RWPE1 (cell line): ENCODE results near the gene VPS8.

ENCODE experiments used
- CTCF ChIA-PET: fragments of 350-600 bp; sonication (Branson Sonifier 250); formaldehyde crosslinking; extraction: SDS; loops from one replicate; lab custom pipeline; 2021; lab: Yijun Ruan, JAX
- POLR2A ChIA-PET: fragments of 400-600 bp; formaldehyde crosslinking; extraction: SDS; loops from one replicate; lab custom pipeline; 2020; ENCODE audit warnings: antibody characterized with exemption; ENCODE audit not compliant: low non-redundant PET; lab: Yijun Ruan, JAX
- DNase-seq: peaks from one replicate; pipeline ENCODE4 v3.0.0; 2012; ENCODE audit warnings: low spot score
- H3K27ac ChIP-seq: fragments of 450-650 bp; 2 replicates; pipeline ENCODE4 v1.5.1; 2017
- TF ChIP-seq, protein P1 (sequence below): fragments of 450-650 bp; conservative IDR thresholded peaks from 2 replicates; pipeline ENCODE4 v1.5.1; 2017; ENCODE audit warnings: low read depth, mild to moderate bottlenecking

VPS8 gene

DNA sequence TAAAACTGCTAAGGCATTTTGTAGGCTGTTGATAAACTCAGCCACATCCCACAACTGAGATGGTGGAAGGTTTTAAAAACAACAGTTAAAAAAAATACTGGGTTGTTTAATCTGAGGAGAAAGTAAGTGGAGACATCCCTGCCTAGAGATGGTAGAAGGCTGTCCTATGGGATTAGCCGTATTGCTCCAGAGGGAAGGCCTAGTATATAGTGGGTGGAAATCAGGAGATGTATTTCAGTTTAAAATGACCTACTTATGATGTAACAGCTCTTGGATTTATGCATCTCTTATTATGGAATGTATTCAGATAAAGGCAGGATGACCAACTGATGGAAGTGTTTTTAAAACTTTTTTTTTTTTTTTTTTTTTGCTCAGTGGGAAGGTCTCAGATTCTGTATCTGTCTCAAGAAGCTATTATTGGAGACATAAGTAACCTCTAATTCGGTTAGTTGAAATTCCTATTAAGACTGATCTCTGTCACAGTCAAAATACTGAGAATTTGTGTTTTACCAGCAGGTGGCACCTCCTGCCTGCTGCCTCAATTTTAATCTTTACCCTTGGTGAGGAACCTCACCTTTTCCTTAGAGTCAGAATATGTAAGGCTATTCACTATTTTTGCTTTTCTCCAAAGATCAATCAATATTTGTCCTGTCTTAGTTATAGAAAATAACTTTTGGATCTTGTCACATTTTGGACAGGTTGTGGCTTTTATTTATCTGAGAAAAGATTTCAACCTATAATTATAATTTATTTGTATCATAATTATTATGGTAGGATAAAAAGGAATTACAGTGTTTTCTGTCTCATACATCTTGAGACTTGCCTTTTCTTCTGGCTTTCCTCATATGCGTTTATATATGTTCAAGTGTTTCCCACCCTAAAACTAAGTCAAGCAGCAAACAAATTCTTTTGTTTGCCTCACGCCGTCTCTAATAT, 63.0 kb downstream of the VPS8 start:
- TF ChIP-seq, protein P1, sequence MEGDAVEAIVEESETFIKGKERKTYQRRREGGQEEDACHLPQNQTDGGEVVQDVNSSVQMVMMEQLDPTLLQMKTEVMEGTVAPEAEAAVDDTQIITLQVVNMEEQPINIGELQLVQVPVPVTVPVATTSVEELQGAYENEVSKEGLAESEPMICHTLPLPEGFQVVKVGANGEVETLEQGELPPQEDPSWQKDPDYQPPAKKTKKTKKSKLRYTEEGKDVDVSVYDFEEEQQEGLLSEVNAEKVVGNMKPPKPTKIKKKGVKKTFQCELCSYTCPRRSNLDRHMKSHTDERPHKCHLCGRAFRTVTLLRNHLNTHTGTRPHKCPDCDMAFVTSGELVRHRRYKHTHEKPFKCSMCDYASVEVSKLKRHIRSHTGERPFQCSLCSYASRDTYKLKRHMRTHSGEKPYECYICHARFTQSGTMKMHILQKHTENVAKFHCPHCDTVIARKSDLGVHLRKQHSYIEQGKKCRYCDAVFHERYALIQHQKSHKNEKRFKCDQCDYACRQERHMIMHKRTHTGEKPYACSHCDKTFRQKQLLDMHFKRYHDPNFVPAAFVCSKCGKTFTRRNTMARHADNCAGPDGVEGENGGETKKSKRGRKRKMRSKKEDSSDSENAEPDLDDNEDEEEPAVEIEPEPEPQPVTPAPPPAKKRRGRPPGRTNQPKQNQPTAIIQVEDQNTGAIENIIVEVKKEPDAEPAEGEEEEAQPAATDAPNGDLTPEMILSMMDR, result peak; percentile 68
- H3K27ac ChIP-seq, result no peak overlapping the region
- CTCF ChIA-PET, result interaction anchor here (0.5 to 1.0 kb wide), 12 partner anchors 21 to 485 kb away, joined by 3 to 6 read pairs (median 4); no protein-coding TSS in a partner anchor
- DNase-seq, result peak; percentile 41
- POLR2A ChIA-PET, result interaction anchor here (0.7 kb wide), 1 partner anchor 343 kb away, joined by 4 read pairs; no protein-coding TSS in a partner anchor

DNA sequence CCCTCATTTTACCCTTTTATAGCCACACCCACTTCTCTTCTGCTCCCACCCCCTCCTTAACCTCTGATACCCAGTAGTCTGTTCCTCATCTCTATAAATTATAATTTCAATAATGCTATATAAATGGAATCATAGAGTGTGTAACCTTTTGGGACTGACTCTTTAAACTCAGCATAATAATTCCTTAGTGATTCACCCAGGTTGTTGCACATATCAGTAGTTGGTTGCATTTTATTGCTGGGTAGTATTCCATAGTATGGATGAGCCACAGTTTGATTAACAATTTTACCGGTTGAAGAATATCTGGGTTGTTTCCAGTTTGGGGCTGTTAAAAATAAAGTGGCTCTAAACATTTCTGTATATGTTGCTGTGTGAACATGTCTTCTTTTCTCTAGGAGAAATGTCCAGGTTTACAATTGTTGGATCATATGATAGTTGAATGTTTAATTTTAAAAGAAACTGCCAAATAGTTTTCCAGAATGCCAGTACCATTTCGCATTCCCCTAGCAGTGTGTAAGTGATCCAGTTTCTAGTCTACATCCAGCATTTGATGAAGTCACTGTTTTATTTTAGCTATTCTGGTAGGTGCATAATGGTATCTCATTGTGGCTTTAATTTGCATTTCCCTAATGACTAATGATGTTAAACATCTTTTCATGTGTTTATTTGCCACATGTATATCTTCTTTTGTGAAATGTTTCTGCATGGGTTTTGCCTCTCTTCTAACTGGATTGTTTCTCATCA, 68.5 kb downstream of the VPS8 start:
- TF ChIP-seq, protein P1, result no peak
- ChIA-PET POLR2A (no interaction called here), CTCF (no interaction called here)
- no peak overlapping the region for H3K27ac ChIP-seq
- no peak for DNase-seq

DNA sequence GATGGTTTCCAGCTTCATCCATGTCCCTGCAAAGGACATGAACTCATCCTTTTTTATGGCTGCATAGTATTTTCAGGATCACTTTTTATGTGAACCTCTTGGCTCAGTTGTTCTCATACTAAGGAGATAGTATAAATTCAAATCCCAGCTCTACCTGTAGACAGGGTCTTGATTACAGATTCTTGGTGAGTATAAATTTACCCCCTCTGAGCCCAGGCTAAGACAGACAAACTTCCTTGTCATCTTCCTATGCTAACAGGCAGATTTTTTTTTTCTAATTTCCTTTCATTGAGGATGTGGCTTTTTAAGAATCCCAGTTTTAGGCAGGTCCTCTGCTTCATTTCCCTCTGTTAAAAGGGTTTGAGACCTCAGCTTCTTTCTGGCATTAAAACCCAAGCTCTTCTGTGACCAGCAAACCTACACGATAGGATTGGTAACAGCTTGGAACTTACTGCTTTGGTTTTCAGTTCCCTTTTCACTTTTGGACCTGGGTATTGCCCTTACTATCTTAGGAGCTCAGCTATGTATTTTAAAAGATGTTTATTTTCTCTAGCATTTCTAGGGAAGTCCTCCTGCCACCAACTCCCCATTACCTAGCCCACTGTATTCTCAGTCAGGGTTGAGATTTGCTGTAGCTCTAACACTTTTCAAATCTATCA, 72.5 kb downstream of the VPS8 start:
- TF ChIP-seq, protein P1, result no peak
- no peak overlapping the region for H3K27ac ChIP-seq
- POLR2A ChIA-PET, result no interaction called here
- CTCF ChIA-PET, result interaction anchor here (0.6 to 1.0 kb wide), 4 partner anchors 41 to 292 kb away, joined by 3 to 5 read pairs (median 4); no protein-coding TSS in a partner anchor
- no peak for DNase-seq

DNA sequence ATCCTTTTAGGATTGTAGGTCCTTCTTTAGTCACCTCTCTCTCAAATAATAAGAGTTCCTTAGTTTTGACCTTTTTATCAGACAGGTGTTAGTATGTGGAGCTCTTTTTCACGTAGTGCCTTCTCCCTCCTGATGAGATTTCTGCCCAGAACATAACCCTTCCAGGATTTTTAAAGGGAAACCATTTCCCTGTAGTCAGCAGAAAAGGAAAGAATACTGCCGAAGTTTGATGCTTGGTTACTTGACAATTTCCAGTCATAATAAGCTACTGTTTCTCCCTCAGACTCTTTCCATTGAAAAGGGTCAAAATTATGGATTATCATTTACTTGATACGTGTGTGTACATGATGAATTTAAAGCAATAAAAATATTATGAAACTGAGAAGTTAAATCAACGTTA, 73.1 kb downstream of the VPS8 start:
- ChIA-PET CTCF (interaction anchor here (0.7 to 1.0 kb wide), 2 partner anchors 11 to 291 kb away, joined by 3 read pairs; no protein-coding TSS in a partner anchor), POLR2A (no interaction called here)
- TF ChIP-seq, protein P1, result no peak

DNA sequence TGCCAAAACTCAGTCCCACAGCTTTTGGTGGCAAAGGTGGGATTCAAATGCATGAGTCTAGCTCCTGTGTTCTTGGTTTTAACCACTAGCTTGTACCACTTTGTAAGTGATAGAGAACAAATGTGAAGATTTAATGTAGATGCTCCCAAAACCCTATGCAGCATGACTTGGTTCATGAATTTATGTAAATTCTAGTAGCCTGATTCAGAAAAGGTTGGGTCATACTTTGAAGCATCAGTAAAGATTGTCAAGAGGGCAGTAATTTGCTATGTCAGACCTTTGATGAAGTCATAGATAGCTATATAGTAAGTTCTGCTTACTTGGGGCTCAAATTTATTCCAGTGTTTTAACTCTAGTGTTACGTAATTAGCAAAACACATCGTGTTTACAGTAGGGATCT, 75.6 kb downstream of the VPS8 start:
- POLR2A ChIA-PET, result no interaction called here
- no peak for DNase-seq
- H3K27ac ChIP-seq, result no peak overlapping the region
- TF ChIP-seq, protein P1, result no peak
- CTCF ChIA-PET, result interaction anchor here (0.7 kb wide), 3 partner anchors 289 to 525 kb away, joined by 3 read pairs; no protein-coding TSS in a partner anchor

More for the DNA sequence above, 73.1 kb downstream of the VPS8 start:
- no peak overlapping the region for H3K27ac ChIP-seq
- no peak for DNase-seq
